KMS-11 (cell line): ENCODE results near the gene PCDHGC4.

Source experiments
- H2AFZ ChIP-seq: fragments of 200-600 bp; sonication (generic); 2 replicates; pipeline ENCODE4 v1.6.1; 2016; ENCODE audit warnings: antibody characterized with exemption, mixed run types, low read depth
- H3K27ac ChIP-seq: fragments of 200-600 bp; sonication (generic); 2 replicates; pipeline ENCODE4 v1.6.1; 2016; ENCODE audit warnings: mild to moderate bottlenecking, mixed run types
- H3K27me3 ChIP-seq: fragments of 200-600 bp; sonication (generic); 2 replicates; pipeline ENCODE4 v1.6.1; 2017; ENCODE audit warnings: mild to moderate bottlenecking, low read depth, mixed run types, moderate library complexity; ENCODE audit not compliant: insufficient read depth
- H3K36me3 ChIP-seq: fragments of 200-600 bp; sonication (generic); 2 replicates; pipeline ENCODE4 v1.6.1; 2017; ENCODE audit warnings: mild to moderate bottlenecking, mixed run types; ENCODE audit not compliant: insufficient read depth
- H3K4me1 ChIP-seq: fragments of 200-600 bp; sonication (generic); 2 replicates; pipeline ENCODE4 v1.6.1; 2016; ENCODE audit warnings: mild to moderate bottlenecking, low read depth, mixed run types; ENCODE audit not compliant: poor library complexity, severe bottlenecking
- H3K4me2 ChIP-seq: fragments of 200-600 bp; sonication (generic); 2 replicates; pipeline ENCODE4 v1.7.0; 2016; ENCODE audit warnings: mild to moderate bottlenecking, mixed run types
- H3K4me3 ChIP-seq: fragments of 200-600 bp; sonication (generic); IDR thresholded peaks from 2 replicates; pipeline ENCODE4 v1.6.1; 2017; ENCODE audit warnings: low read depth, low read length, mixed read lengths; ENCODE audit not compliant: insufficient read depth
- H3K79me2 ChIP-seq: fragments of 200-600 bp; sonication (generic); 2 replicates; pipeline ENCODE4 v1.6.1; 2016; ENCODE audit warnings: low read depth, mixed run types; ENCODE audit not compliant: insufficient read depth
- H3K9ac ChIP-seq: fragments of 200-600 bp; sonication (generic); 2 replicates; pipeline ENCODE4 v1.6.1; 2016; ENCODE audit warnings: mild to moderate bottlenecking, mixed run types
- H4K20me1 ChIP-seq: fragments of 200-600 bp; sonication (generic); 2 replicates; pipeline ENCODE4 v1.6.1; 2016; ENCODE audit warnings: mild to moderate bottlenecking, mixed run types; ENCODE audit not compliant: insufficient read depth
- CTCF ChIP-seq: fragments of 200-600 bp; sonication (generic); conservative IDR thresholded peaks from 2 replicates; pipeline ENCODE4 v1.6.1; 2017; ENCODE audit warnings: low read depth, mild to moderate bottlenecking, antibody characterized with exemption, low read length, moderate library complexity, mixed read lengths

PCDHGC4 gene

GRCh38 chr5:141487131-141487530, 2.3 kb downstream of the PCDHGC4 start:
- Histone ChIP-seq H3K27me3 (no peaks in the 10 kb centered on the region), H3K4me1 (no peaks in the 10 kb centered on the region), H4K20me1 (no peaks in the 10 kb centered on the region), H3K4me3 (no peak overlapping the region), H3K9ac (no peak overlapping the region), H2AFZ (no peak overlapping the region), H3K27ac (no peak overlapping the region), H3K36me3 (no peaks in the 10 kb centered on the region), H3K4me2 (no peak overlapping the region), H3K79me2 (no peaks in the 10 kb centered on the region)
- TF ChIP-seq CTCF, result no peak

- Histone ChIP-seq H3K9ac (no peak within 1 kb of the TSS), H3K4me2 (no peak within 1 kb of the TSS), H3K4me1 (no peaks in the 10 kb centered on the region), H3K36me3 (no peaks in the 10 kb centered on the region), H3K79me2 (no peaks in the 10 kb centered on the region), H3K27ac (no peak within 1 kb of the TSS), H3K4me3 (no peak within 1 kb of the TSS), H4K20me1 (no peaks in the 10 kb centered on the region), H3K27me3 (no peaks in the 10 kb centered on the region), H2AFZ (no peak within 1 kb of the TSS)
- TF ChIP-seq CTCF, result no peak
Measured at GRCh38 chr5:141488591-141489561, 4.0 kb downstream of the PCDHGC4 start, which contains the start of gene PCDHGC5. Gene PCDHGC5, plus strand, starts transcription at chr5:141489081. Its CDS starts 160 bp downstream, at chr5:141489241.

- Histone ChIP-seq H3K36me3 (no peaks in the 10 kb centered on the region), H3K79me2 (no peaks in the 10 kb centered on the region), H3K9ac (no peak overlapping the region), H2AFZ (no peak overlapping the region), H3K4me1 (no peaks in the 10 kb centered on the region), H3K27ac (no peak overlapping the region), H4K20me1 (no peaks in the 10 kb centered on the region), H3K4me2 (no peak overlapping the region), H3K27me3 (no peaks in the 10 kb centered on the region), H3K4me3 (no peak overlapping the region)
- no peak for TF ChIP-seq CTCF
Measured at GRCh38 chr5:141489841-141490240, 5.0 kb downstream of the PCDHGC4 start.

GRCh38 chr5:141490271-141490670, 5.4 kb downstream of the PCDHGC4 start:
- H2AFZ ChIP-seq, result no peak overlapping the region
- H3K4me3 ChIP-seq, result no peak overlapping the region
- H3K27me3 ChIP-seq, result no peaks in the 10 kb centered on the region
- H4K20me1 ChIP-seq, result no peaks in the 10 kb centered on the region
- H3K9ac ChIP-seq, result no peak overlapping the region
- H3K79me2 ChIP-seq, result no peaks in the 10 kb centered on the region
- TF ChIP-seq CTCF, result no peak
- no peaks in the 10 kb centered on the region for H3K36me3 ChIP-seq
- no peaks in the 10 kb centered on the region for H3K4me1 ChIP-seq
- no peak overlapping the region for H3K27ac ChIP-seq
- no peak overlapping the region for H3K4me2 ChIP-seq
